Activated CD4-positive, alpha-beta memory T cell treated with anti-CD3 and anti-CD28 coated beads, Interleukin-2, amount 10 ng/mL, durations not matched to agents 7 days and 5 days (primary cell): Measurements from ENCODE around the gene ATP11C. TPM values are rescaled to one million over a fixed set of nuclear protein-coding genes. Genes with fewer than 3 reads are reported as not detected.

Experiments used
- CTCF ChIA-PET: fragments of 350-600 bp; sonication (Branson Sonifier 250); formaldehyde crosslinking; loops from one replicate; lab custom pipeline; 2021; ENCODE audit warnings: antibody characterized with exemption, inconsistent platforms; lab: Charles Lee
- POLR2A ChIA-PET: fragments of 350-600 bp; sonication (Branson Sonifier 250); formaldehyde crosslinking; loops from one replicate; lab custom pipeline; 2021; ENCODE audit warnings: antibody characterized with exemption; lab: Charles Lee
- DNase-seq: peaks from one replicate; pipeline ENCODE4 v3.0.0-alpha.2; 2020
- H3K27ac Mint-ChIP-seq: one replicate; pipeline ENCODE4 v1.8.0; 2021; ENCODE audit warnings: mild to moderate bottlenecking, mixed read lengths
- H3K27me3 Mint-ChIP-seq: one replicate; pipeline ENCODE4 v1.8.0; 2021; ENCODE audit warnings: mixed read lengths
- H3K36me3 Mint-ChIP-seq: one replicate; pipeline ENCODE4 v1.8.0; 2021; ENCODE audit warnings: low read depth, mixed read lengths
- H3K4me1 Mint-ChIP-seq: one replicate; pipeline ENCODE4 v1.8.0; 2021; ENCODE audit warnings: mixed read lengths
- H3K4me3 Mint-ChIP-seq: one replicate; pipeline ENCODE4 v1.8.0; 2021; ENCODE audit warnings: mild to moderate bottlenecking, mixed read lengths
- H3K9me3 Mint-ChIP-seq: one replicate; pipeline ENCODE4 v1.8.0; 2021; ENCODE audit warnings: mixed read lengths
- total RNA-seq, 2 experiments: library from RNA; stranded (reverse); gene quantifications; one replicate each; pipeline ENCODE4 v1.2.3, GENCODE V29; 2021

Gene ATP11C
- total RNA-seq, 2 experiments from 2014 or later, result 11.3 to 12.3 TPM

DNA sequence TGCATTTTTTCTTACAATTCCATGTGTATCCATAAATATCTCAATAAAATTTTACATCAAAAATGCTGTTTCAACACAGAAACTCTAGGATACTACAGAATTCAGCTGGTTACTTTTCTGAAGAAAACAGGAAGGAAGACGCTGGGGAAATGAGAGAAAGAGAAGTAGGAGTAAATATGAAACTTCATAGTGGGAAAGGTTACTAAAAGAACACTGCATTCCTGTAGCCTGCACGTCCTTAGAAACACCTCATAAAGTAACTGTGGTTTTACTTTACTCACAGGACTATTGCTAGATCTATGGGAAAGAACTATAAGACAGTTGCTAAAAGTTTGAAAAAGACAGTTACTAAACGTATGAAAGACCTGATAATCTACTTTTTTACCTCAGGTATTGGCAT, 23.1 kb downstream of the ATP11C start:
- no peak for DNase-seq
- Mint-ChIP-seq H3K4me3 (no peak overlapping the region), H3K27me3 (no peaks in the 10 kb centered on the region), H3K9me3 (no peaks in the 10 kb centered on the region), H3K36me3 (peaks cover 2% of the 10 kb centered on the region), H3K4me1 (peaks cover 18% of the 10 kb centered on the region), H3K27ac (no peak overlapping the region)
- ChIA-PET CTCF (no interaction called here), POLR2A (no interaction called here)

DNA sequence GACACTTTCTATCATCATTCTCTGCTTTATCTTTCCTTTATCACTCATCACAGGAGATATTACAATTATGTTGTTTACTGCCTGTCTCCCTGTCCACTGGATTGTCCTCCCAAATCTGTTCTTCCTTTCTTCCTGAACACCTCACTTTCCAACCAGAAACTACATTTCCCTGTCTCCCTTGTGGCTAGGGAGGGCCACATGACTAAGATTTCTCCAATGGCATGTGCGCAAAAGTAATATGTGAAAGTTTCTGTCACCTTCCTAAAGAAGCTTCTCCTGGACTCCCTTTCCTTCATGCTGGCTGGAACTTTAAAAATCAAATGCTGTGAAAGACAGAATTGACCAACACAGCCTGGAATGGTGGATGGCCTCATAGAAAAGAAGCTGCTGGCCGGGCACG, 25.8 kb downstream of the ATP11C start:
- ChIA-PET CTCF (no interaction called here), POLR2A (no interaction called here)
- no peaks in the 10 kb centered on the region for H3K9me3 Mint-ChIP-seq
- H3K36me3 Mint-ChIP-seq, result no peaks in the 10 kb centered on the region
- H3K4me1 Mint-ChIP-seq, result peaks cover 18% of the 10 kb centered on the region
- H3K4me3 Mint-ChIP-seq, result no peak overlapping the region
- no peaks in the 10 kb centered on the region for H3K27me3 Mint-ChIP-seq
- H3K27ac Mint-ChIP-seq, result no peak overlapping the region
- DNase-seq, result no peak

DNA sequence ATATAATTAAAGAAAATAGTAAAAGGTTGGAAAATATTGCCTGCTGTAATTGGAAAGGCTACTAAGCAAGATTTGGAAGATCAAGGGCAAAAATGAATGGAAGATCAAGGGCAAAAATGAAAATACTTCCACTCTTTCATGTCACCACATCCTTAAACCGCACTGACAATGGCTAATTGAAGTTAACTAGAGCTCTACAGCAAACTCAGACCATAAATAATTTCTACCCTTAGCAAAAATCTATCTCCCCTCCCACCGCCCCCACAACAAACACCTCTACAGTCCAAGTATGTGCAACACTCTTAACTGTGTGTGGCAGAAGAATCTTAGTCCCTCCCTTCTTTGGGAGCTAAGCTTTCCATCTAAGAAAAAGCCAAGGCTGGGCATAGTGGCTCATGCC, 27.1 kb downstream of the ATP11C start:
- Mint-ChIP-seq H3K9me3 (no peaks in the 10 kb centered on the region), H3K4me1 (peaks cover 13% of the 10 kb centered on the region), H3K27ac (no peak overlapping the region), H3K4me3 (no peak overlapping the region), H3K27me3 (no peaks in the 10 kb centered on the region), H3K36me3 (no peaks in the 10 kb centered on the region)
- POLR2A ChIA-PET, result no interaction called here
- CTCF ChIA-PET, result no interaction called here
- DNase-seq, result no peak

- ChIA-PET POLR2A (no interaction called here), CTCF (no interaction called here)
- no peak for DNase-seq
- no peak overlapping the region for H3K27ac Mint-ChIP-seq
- H3K9me3 Mint-ChIP-seq, result no peaks in the 10 kb centered on the region
- H3K4me1 Mint-ChIP-seq, result peaks cover 12% of the 10 kb centered on the region
- H3K27me3 Mint-ChIP-seq, result no peaks in the 10 kb centered on the region
- no peaks in the 10 kb centered on the region for H3K36me3 Mint-ChIP-seq
- H3K4me3 Mint-ChIP-seq, result no peak overlapping the region
Observed at GRCh38 chrX:139905051-139905450, 27.8 kb downstream of the ATP11C start.

DNA sequence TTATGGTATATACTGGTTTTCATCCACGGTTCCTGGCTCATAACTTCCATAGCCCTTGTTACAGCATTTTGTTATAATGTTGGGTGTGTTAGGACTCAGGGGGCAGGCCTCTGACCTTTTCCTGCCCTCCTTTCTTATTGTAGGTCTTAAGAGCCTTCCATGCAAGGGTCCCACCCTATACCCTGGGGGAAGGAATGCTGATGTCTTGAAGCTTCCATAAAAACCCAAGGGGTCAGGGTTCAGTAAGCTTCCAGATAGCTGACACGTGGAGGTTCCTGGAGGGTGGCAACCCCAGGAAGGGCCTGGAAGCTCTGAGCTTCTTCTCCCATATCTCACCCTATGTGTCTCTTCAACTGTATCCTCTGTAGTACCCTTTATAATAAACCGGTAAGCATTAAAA, 29.6 kb downstream of the ATP11C start:
- H3K4me1 Mint-ChIP-seq, result no peaks in the 10 kb centered on the region
- H3K9me3 Mint-ChIP-seq, result no peaks in the 10 kb centered on the region
- ChIA-PET CTCF (no interaction called here), POLR2A (no interaction called here)
- H3K27me3 Mint-ChIP-seq, result no peaks in the 10 kb centered on the region
- H3K27ac Mint-ChIP-seq, result no peak overlapping the region
- no peaks in the 10 kb centered on the region for H3K36me3 Mint-ChIP-seq
- no peak for DNase-seq
- no peak overlapping the region for H3K4me3 Mint-ChIP-seq

DNA sequence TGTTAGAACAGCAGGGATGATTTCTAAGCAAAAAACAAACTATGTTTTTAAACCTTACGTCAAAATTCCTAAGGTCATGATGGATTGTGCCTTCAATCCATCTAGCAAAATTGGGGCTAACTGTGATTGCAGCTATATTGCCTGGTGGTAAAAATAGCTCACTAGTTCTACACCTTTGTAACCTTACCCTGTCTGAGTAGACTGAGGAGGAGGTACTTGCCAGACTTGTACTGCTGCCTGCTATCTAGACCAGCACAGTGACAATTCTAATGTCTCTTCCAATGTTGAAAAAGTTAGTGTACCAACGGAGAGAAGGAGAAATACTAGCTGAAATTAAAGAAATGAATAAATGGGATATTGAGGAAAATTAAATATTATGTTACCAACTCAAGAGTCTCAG, 30.3 kb downstream of the ATP11C start:
- H3K36me3 Mint-ChIP-seq, result no peaks in the 10 kb centered on the region
- no peak for DNase-seq
- H3K4me3 Mint-ChIP-seq, result no peak overlapping the region
- no peaks in the 10 kb centered on the region for H3K27me3 Mint-ChIP-seq
- ChIA-PET CTCF (no interaction called here), POLR2A (no interaction called here)
- no peaks in the 10 kb centered on the region for H3K9me3 Mint-ChIP-seq
- H3K4me1 Mint-ChIP-seq, result no peaks in the 10 kb centered on the region
- no peak overlapping the region for H3K27ac Mint-ChIP-seq

GRCh38 chrX:139898334-139898733, 34.5 kb downstream of the ATP11C start:
- Mint-ChIP-seq H3K9me3 (no peaks in the 10 kb centered on the region), H3K4me3 (no peak overlapping the region), H3K27ac (no peak overlapping the region), H3K27me3 (no peaks in the 10 kb centered on the region), H3K4me1 (no peaks in the 10 kb centered on the region), H3K36me3 (peaks cover 2% of the 10 kb centered on the region)
- no peak for DNase-seq
- ChIA-PET POLR2A (no interaction called here), CTCF (no interaction called here)

- no peak for DNase-seq
- ChIA-PET POLR2A (no interaction called here), CTCF (no interaction called here)
- H3K9me3 Mint-ChIP-seq, result no peaks in the 10 kb centered on the region
- H3K36me3 Mint-ChIP-seq, result peaks cover 2% of the 10 kb centered on the region
- H3K27ac Mint-ChIP-seq, result no peak overlapping the region
- peaks cover 15% of the 10 kb centered on the region for H3K4me1 Mint-ChIP-seq
- H3K27me3 Mint-ChIP-seq, result no peaks in the 10 kb centered on the region
- H3K4me3 Mint-ChIP-seq, result no peak overlapping the region
Observed at GRCh38 chrX:139892512-139892911, 40.3 kb downstream of the ATP11C start.

GRCh38 chrX:139890991-139891700, 41.7 kb downstream of the ATP11C start:
- H3K4me3 Mint-ChIP-seq, result no peak overlapping the region
- no peak for DNase-seq

DNA sequence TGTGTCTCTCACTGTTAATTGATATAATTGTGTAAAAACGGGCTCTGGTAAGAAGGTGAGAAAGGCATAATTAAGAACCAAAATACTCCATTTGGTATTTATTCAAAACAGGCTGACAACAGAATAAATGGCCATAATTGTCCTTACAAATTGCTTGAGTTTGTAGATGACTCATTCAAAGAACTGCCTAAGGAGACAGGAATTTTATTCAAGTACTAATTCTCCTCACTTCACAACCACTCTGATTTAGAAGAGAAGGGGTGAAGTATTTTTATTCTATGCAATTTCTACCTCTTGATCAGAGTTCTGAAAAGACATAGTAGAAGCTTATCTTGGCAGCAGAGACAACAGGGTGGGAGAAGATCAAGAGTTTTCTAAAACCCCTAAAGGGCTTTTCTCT, 43.1 kb downstream of the ATP11C start:
- no peak for DNase-seq
- Mint-ChIP-seq H3K27me3 (no peaks in the 10 kb centered on the region), H3K9me3 (no peaks in the 10 kb centered on the region), H3K36me3 (peaks cover 2% of the 10 kb centered on the region), H3K4me3 (no peak overlapping the region), H3K4me1 (peaks cover 15% of the 10 kb centered on the region), H3K27ac (no peak overlapping the region)
- ChIA-PET POLR2A (no interaction called here), CTCF (no interaction called here)

More at GRCh38 chrX:139890991-139891700, 41.7 kb downstream of the ATP11C start:
- CTCF ChIA-PET, result no interaction called here
- POLR2A ChIA-PET, result no interaction called here
- peaks cover 15% of the 10 kb centered on the region for H3K4me1 Mint-ChIP-seq
- peaks cover 2% of the 10 kb centered on the region for H3K36me3 Mint-ChIP-seq
- H3K27ac Mint-ChIP-seq, result no peak overlapping the region
- H3K27me3 Mint-ChIP-seq, result no peaks in the 10 kb centered on the region
- H3K9me3 Mint-ChIP-seq, result no peaks in the 10 kb centered on the region

DNA sequence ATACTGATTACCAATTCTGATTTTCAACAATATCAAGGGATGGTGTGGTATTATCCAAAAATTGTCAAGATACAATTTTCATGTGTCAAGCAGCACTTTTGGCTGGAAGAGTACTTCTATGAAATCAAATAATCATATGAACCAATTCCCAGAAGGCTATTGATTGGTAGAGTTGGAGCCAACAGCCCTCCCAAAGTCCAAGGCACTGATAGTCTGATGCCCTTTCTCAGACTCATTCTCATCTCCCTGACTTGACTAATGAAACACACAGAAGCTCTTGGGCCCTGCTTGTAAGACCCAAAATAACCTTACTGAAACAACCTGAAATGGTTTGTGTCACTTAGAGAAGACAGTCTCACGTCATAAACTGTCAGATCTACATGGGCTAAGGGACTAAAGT, 48.9 kb downstream of the ATP11C start:
- ChIA-PET CTCF (no interaction called here), POLR2A (no interaction called here)
- no peaks in the 10 kb centered on the region for H3K4me1 Mint-ChIP-seq
- no peaks in the 10 kb centered on the region for H3K27me3 Mint-ChIP-seq
- no peak for DNase-seq
- H3K27ac Mint-ChIP-seq, result no peak overlapping the region
- no peak overlapping the region for H3K4me3 Mint-ChIP-seq
- H3K9me3 Mint-ChIP-seq, result no peaks in the 10 kb centered on the region
- no peaks in the 10 kb centered on the region for H3K36me3 Mint-ChIP-seq

- Mint-ChIP-seq H3K4me3 (no peak overlapping the region), H3K27ac (no peak overlapping the region), H3K27me3 (no peaks in the 10 kb centered on the region), H3K4me1 (no peaks in the 10 kb centered on the region), H3K9me3 (no peaks in the 10 kb centered on the region), H3K36me3 (no peaks in the 10 kb centered on the region)
- ChIA-PET POLR2A (no interaction called here), CTCF (no interaction called here)
- DNase-seq, result no peak
Observed at GRCh38 chrX:139882299-139882698, 50.6 kb downstream of the ATP11C start.

DNA sequence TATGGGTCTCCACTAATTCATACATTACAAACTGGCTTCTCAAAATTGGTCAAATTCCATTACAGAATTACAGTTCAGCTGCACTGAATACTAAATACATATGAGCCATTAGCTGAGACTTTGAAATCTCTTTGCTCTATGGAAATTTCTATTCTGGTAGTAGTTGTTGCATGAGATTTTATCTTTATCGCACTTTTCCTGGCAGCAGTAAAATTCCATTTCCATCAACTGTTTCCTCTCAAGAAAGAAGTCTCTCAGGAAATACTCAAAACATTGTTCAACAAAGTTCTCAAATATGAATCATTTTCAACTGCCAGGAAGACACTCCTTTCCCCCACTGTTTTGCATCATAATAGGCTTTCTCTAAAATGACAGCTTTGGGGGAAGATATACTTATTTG, 51.3 kb downstream of the ATP11C start:
- Mint-ChIP-seq H3K9me3 (no peaks in the 10 kb centered on the region), H3K36me3 (no peaks in the 10 kb centered on the region), H3K27ac (no peak overlapping the region), H3K4me3 (no peak overlapping the region), H3K27me3 (no peaks in the 10 kb centered on the region), H3K4me1 (no peaks in the 10 kb centered on the region)
- ChIA-PET POLR2A (interaction anchor here (1.1 kb wide), 1 partner anchor 52 kb away, joined by 3 read pairs; no protein-coding TSS in a partner anchor), CTCF (no interaction called here)
- DNase-seq, result no peak

DNA sequence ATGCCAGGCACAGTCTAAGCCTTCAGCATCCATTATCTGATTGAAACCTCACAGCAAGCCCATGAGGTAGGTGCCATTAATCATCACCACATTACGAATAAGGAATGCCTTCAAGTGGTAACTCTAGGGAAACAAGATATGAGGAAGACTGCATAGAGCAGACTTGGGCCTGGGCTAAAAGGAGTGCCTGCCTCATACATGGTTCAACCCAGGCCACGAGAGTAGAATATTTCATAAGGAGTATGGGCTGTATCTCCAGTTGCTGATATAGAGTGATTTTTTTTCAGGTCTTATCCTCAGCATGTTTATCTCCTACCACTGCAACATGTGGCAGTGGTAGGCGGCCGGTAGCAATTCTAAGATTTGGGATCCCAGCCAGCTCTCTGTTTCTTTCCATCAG, 51.7 kb downstream of the ATP11C start:
- Mint-ChIP-seq H3K4me1 (no peaks in the 10 kb centered on the region), H3K27ac (no peak overlapping the region), H3K27me3 (no peaks in the 10 kb centered on the region), H3K4me3 (no peak overlapping the region), H3K9me3 (no peaks in the 10 kb centered on the region), H3K36me3 (no peaks in the 10 kb centered on the region)
- POLR2A ChIA-PET, result interaction anchor here (1.1 kb wide), 1 partner anchor 52 kb away, joined by 3 read pairs; no protein-coding TSS in a partner anchor
- DNase-seq, result no peak
- CTCF ChIA-PET, result no interaction called here
